Epithelial cell of proximal tubule (primary cell): Measurements from ENCODE around the gene GALNT9. TPM values are rescaled to one million over a fixed set of nuclear protein-coding genes. Genes with fewer than 3 reads are reported as not detected.

Source experiments
- DNase-seq: peaks from one replicate; pipeline ENCODE4 v3.0.0-alpha.2; 2011; ENCODE audit warnings: low read depth
- H3K4me3 ChIP-seq: 2 replicates; pipeline ENCODE4 v1.5.1; 2011; ENCODE audit warnings: low read depth, mild to moderate bottlenecking, low read length
- total RNA-seq: library from RNA; depleted of rRNA; stranded (reverse); fragments of >200 nt; gene quantifications from 2 replicates; pipeline ENCODE4 v1.2.3, GENCODE V29; 2015
- TF ChIP-seq, protein P1 (sequence below): conservative IDR thresholded peaks from 2 replicates; pipeline ENCODE4 v1.5.1; 2012; ENCODE audit warnings: low read depth, mild to moderate bottlenecking, low read length

The GALNT9 gene
- total RNA-seq, 1 donor from 2014 or later = not detected

DNA sequence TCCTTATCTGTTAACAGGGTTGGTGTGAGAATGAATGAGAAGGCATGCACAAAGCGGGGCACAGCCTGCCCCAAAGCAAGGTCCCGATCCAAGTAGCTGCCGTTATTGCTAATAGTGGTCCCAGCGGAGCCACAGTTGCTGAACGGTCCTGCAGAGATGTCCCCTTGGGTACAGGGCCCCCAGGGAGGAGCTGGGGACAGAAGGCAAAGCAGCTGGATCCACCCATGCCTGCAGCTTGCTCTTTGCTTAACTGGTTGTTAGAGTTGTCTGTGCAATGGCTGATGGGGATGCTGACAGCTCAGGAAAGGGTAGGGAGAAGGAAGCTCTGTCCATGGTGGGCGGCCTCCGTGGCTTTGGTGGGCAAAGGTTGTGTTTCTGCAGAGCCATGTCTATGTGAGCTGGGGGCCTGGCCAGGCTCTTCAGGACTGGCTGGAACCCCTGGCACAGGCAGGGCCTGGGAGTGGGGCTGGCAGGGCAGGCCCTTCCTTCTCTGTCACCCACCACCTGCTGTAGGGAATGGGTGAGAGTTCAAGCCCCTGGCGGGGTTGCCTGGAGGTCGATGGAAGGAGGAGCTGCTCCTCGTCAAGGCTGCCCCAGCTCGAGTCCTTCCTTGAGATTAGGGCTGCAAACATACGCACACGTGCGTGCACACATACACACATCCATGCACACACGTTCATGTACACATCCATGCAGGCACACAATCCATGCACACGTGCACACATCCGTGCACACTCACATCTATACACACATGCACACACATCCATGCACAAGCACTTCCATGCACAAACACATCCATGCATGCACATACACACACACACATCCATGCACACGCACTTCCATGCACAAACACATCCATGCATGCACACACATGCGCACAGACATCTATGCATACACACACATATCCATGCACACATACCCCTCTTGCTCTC lies 149.7 kb downstream of the GALNT9 start:
- no peak overlapping the region for H3K4me3 ChIP-seq
- no peak for DNase-seq
- TF ChIP-seq, protein P1, sequence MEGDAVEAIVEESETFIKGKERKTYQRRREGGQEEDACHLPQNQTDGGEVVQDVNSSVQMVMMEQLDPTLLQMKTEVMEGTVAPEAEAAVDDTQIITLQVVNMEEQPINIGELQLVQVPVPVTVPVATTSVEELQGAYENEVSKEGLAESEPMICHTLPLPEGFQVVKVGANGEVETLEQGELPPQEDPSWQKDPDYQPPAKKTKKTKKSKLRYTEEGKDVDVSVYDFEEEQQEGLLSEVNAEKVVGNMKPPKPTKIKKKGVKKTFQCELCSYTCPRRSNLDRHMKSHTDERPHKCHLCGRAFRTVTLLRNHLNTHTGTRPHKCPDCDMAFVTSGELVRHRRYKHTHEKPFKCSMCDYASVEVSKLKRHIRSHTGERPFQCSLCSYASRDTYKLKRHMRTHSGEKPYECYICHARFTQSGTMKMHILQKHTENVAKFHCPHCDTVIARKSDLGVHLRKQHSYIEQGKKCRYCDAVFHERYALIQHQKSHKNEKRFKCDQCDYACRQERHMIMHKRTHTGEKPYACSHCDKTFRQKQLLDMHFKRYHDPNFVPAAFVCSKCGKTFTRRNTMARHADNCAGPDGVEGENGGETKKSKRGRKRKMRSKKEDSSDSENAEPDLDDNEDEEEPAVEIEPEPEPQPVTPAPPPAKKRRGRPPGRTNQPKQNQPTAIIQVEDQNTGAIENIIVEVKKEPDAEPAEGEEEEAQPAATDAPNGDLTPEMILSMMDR = no peak

DNA sequence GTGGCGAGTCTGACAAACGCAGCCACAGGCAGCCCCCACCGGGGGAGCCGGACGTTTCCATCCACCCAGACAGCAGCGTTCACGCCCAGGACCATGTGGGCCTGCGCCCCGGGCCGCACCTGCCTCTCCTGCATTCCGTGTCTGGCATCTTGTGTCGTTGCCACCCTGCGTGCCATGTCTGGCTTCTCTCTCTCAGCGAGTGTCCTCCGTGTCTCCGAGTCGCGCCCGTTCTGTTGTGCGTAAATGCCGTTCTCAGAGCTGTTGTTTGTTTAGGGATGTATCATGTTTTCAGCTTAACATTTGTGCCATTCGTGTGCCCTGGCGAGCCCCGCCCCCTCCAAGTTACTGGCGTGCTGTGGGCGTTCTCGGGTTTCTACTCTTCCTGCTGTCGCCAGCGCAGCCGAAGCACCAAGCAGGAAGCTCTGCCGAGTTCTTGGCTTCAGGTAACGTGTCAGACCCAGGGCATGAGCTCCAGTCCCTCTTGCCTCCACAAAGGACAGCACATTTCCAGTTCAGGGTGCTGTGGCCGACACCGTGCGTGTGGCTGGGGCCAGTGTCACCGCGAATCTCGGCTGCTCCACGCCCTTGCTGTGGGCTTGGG lies 150.5 kb downstream of the GALNT9 start:
- DNase-seq = no peak
- TF ChIP-seq, protein P1 = no peak
- H3K4me3 ChIP-seq = no peak overlapping the region

DNA sequence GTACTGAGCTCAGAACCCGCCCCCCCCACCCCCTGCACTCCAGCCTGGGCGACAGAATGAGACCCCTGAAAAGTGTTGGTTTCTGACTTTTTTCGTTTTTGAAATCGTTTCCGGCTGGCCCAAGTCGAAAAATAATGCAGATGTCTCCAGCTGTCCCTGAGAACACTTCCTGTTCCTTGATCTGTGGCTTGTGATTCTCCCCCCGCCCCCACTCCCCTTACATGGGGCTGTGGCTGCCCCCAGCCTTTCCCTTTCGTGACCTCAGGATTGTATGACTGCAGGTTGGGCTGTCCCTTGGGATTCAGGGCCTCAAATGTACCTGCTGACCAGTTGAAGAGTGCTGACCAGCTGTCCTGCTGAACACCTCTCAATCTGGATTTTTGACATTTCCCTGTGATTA lies 151.1 kb downstream of the GALNT9 start:
- TF ChIP-seq, protein P1 = no peak
- no peak for DNase-seq
- H3K4me3 ChIP-seq = no peak overlapping the region

DNA sequence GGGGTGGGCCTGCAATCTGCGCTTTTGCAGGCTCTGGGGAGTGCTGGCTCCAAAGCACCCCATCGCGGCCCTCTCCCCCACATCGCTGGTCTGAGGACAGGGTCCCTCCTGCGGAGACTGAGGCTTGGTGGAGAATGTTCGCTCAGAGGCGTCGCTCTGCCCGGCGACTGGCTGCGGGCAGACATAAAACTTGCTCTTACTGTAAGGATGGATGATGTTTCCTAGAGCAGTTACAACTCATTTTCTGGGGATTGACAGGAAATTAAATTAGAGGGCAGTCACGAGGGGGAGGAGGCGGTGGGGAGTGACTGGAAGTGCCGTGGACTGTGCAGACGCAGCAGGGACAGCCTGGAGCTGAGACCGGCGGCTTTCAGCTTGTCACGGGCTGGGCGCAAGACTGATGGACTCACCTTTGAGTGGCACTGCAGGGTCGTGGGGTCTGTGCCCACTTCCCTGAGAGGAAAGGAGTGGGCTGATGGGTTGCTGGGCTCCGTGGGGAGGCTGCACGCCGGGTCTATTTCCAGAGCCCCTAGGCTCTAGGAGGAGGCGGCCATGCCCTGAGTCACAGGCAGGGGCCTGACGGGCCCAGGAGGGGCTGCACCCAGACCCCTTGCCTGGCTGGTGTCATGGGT lies 152.4 kb downstream of the GALNT9 start:
- TF ChIP-seq, protein P1 = no peak
- H3K4me3 ChIP-seq = no peak overlapping the region
- DNase-seq = no peak

DNA sequence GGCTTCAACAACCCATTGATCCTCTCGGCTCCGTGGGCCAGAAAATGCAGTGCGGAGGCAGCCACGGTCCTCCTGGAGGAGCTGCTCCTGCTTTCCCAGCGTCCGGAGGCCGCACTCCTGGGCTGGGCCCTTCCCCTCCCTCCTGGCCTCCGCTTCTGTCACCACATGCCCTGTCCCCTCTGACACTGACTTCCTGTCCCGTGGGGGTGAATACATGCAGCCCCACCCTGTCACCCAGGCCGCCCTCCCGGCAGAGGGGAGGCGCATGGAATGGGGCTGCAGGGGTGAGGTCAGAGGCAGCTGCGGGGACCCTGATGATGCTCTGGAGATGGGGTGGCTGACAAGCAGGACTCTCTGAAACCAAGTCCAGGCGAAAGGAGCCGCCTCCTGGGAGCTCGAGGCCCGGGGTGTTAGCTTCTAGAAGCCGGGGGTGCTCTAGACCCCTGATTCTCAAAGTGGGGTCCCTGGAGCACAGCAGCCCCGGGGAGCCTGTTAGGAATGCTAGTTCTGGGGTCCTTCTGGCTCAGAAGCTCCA lies 152.9 kb downstream of the GALNT9 start:
- no peak overlapping the region for H3K4me3 ChIP-seq
- TF ChIP-seq, protein P1 = no peak
- DNase-seq = no peak

DNA sequence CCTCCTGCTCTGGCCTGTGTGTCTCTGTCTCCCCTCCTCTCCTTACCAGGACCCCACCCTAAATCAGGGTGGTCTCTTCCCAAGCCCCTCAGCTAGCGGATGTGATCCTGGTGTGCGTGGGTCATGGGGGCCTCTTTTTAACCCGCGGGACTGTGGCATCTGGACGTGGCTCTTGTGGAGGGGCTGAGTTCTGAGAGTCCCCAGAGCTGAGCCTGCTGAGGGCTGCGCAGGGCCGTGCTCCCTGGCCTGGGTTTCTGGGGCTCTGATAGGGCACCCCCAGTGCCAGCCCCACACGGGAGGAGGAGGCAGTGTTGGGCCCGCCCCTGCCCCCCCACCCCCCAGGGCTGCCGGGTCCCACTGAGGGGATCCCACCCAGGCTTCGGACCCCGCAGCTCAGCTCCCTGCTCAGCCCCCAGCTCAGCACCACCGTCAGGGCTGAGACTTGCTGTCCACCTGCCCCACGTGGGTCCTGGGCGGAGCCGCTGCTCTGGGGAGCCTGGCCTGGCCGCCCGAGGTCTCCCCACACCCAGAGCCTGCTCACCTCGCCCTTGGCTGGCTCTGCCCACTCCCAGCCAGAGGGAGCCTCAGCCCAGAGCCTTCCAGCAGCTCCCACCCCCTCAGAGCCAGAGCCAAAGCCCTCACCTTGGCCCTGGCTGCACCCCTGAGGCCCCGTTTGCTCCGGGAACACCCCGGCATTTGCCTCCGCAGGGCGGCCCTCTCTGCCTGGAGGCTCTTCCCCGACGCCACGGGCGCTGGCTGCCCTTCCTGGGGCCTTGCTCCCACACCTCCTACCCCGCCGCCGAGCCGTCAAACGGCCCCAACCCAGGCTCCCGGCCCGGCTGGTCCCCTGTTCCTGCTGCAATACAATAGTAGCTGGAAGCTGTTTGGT lies 153.6 kb downstream of the GALNT9 start:
- DNase-seq = no peak
- TF ChIP-seq, protein P1 = no peak
- H3K4me3 ChIP-seq = no peak overlapping the region
